HepG2 (cell line): ENCODE measurements around the gene PCSK6. TPM values are rescaled to one million over a fixed set of nuclear protein-coding genes. Genes with fewer than 3 reads are reported as not detected.

Source experiments
- ATF2 ChIP-seq: sonication (generic); formaldehyde crosslinking; IDR thresholded peaks from 2 replicates; pipeline ENCODE4 v1.4.0; 2020; ENCODE audit warnings: missing genetic modification reagents
- ATF4 ChIP-seq, 2 experiments: fragments of 450-650 bp in 1 of 2; sonication (generic) in 1 of 2; formaldehyde crosslinking; IDR thresholded peaks; 2 replicates each; pipeline versions ENCODE4 v1.5.0 to v1.8.0; 2020 to 2022; ENCODE audit warnings: mild to moderate bottlenecking in 1 of 2, missing genetic modification reagents in 1 of 2
- ATRX ChIP-seq: sonication (generic); formaldehyde crosslinking; IDR thresholded peaks from 2 replicates; pipeline ENCODE4 v1.4.0; 2020; ENCODE audit warnings: missing genetic modification reagents, borderline replicate concordance
- CEBPB ChIP-seq: IDR thresholded peaks from 2 replicates; pipeline ENCODE4 v1.6.1; 2011; ENCODE audit warnings: low read depth, low read length, improper control_type of control experiment, borderline replicate concordance
- CREBL2 ChIP-seq: sonication (generic); formaldehyde crosslinking; IDR thresholded peaks from 2 replicates; pipeline ENCODE4 v1.8.1; 2023; ENCODE audit warnings: missing genetic modification reagents, mild to moderate bottlenecking, borderline replicate concordance
- ETV5 ChIP-seq: IDR thresholded peaks from 2 replicates; pipeline ENCODE4 v1.6.1; 2018; ENCODE audit warnings: missing biosample characterization, missing genetic modification reagents, inconsistent platforms, borderline replicate concordance
- HMGA1 ChIP-seq: sonication (generic); formaldehyde crosslinking; conservative IDR thresholded peaks from 2 replicates; pipeline ENCODE4 v1.4.0; 2020; ENCODE audit warnings: missing genetic modification reagents
- JARID2 ChIP-seq: sonication (generic); formaldehyde crosslinking; IDR thresholded peaks from 2 replicates; pipeline ENCODE4 v1.8.1; 2023; ENCODE audit warnings: missing genetic modification reagents, inconsistent platforms; ENCODE audit not compliant: insufficient replicate concordance
- KLF15 ChIP-seq: sonication (generic); formaldehyde crosslinking; IDR thresholded peaks from 2 replicates; pipeline ENCODE4 v1.8.1; 2023; ENCODE audit warnings: borderline replicate concordance, mild to moderate bottlenecking, inconsistent platforms, missing genetic modification reagents, mixed read lengths
- KMT2A ChIP-seq: sonication (generic); formaldehyde crosslinking; IDR thresholded peaks from 2 replicates; pipeline ENCODE4 v1.4.0; 2020; ENCODE audit warnings: missing genetic modification reagents
- MAFF ChIP-seq: IDR thresholded peaks from 2 replicates; pipeline ENCODE4 v1.6.1; 2011; ENCODE audit warnings: low read depth, low read length, improper control_type of control experiment
- NCOA2 ChIP-seq: sonication (generic); formaldehyde crosslinking; IDR thresholded peaks from 2 replicates; pipeline ENCODE4 v1.8.0; 2022; ENCODE audit warnings: inconsistent platforms
- PCBP2 ChIP-seq: fragments of 200-400 bp; formaldehyde crosslinking; optimal IDR thresholded peaks from 2 replicates; pipeline ENCODE3; 2018; ENCODE audit warnings: low read length, low read depth; ENCODE audit not compliant: poor library complexity, severe bottlenecking
- RBM39 ChIP-seq: fragments of 200-400 bp; formaldehyde crosslinking; IDR thresholded peaks from one replicate; pipeline ENCODE4 v1.6.1; 2018; ENCODE audit warnings: antibody characterized with exemption, mild to moderate bottlenecking, low read depth, low read length; ENCODE audit not compliant: poor library complexity, severe bottlenecking
- REL ChIP-seq: sonication (generic); formaldehyde crosslinking; conservative IDR thresholded peaks from 2 replicates; pipeline ENCODE4 v1.8.0; 2022; ENCODE audit warnings: mild to moderate bottlenecking, missing genetic modification reagents, moderate library complexity
- SAP130 ChIP-seq: IDR thresholded peaks from 2 replicates; pipeline ENCODE4 v1.6.1; 2016; ENCODE audit warnings: low read depth
- SNAI1 ChIP-seq: sonication (generic); formaldehyde crosslinking; IDR thresholded peaks from 2 replicates; pipeline ENCODE4 v1.5.0; 2020; ENCODE audit warnings: mild to moderate bottlenecking, missing genetic modification reagents, borderline replicate concordance
- SRY ChIP-seq: sonication (generic); formaldehyde crosslinking; IDR thresholded peaks from 2 replicates; pipeline ENCODE4 v1.8.0; 2022; ENCODE audit warnings: mild to moderate bottlenecking, missing genetic modification reagents
- TRAFD1 ChIP-seq: sonication (generic); formaldehyde crosslinking; IDR thresholded peaks from 2 replicates; pipeline ENCODE4 v1.5.1; 2020; ENCODE audit warnings: missing genetic modification reagents, mild to moderate bottlenecking, borderline replicate concordance
- ZBTB34 ChIP-seq: sonication (generic); formaldehyde crosslinking; IDR thresholded peaks from 2 replicates; pipeline ENCODE4 v1.8.0; 2022; ENCODE audit warnings: mild to moderate bottlenecking, missing genetic modification reagents
- ZBTB38 ChIP-seq: sonication (generic); formaldehyde crosslinking; IDR thresholded peaks from 2 replicates; pipeline ENCODE4 v1.5.1; 2020; ENCODE audit warnings: mild to moderate bottlenecking, missing genetic modification reagents
- ZNF124 ChIP-seq: sonication (generic); formaldehyde crosslinking; IDR thresholded peaks from 2 replicates; pipeline ENCODE4 v1.4.0; 2020; ENCODE audit warnings: missing genetic modification reagents
- ZNF317 ChIP-seq: sonication (generic); formaldehyde crosslinking; IDR thresholded peaks from 2 replicates; pipeline ENCODE4 v1.5.0; 2020; ENCODE audit warnings: mild to moderate bottlenecking, missing genetic modification reagents
- ZNF7 ChIP-seq: IDR thresholded peaks from 2 replicates; pipeline ENCODE4 v1.6.1; 2016; ENCODE audit warnings: missing biosample characterization, missing genetic modification reagents
- polyA plus RNA-seq, 8 experiments: library from polyadenylated mRNA; depleted of rRNA in 3 of 8; stranded (reverse) in 7 of 8; unstranded in 1 of 8; fragments of >200 nt; fragmentation: Illumina TruSeq in 4 of 8; extraction: Trizol in 4 of 8; gene quantifications; 2 replicates each; pipeline versions ENCODE4 v1.2.1 to v1.2.3, GENCODE V29; 2011 to 2016; ENCODE audit warnings: low read depth in 4 of 8, missing spikeins in 1 of 8, mixed read lengths in 1 of 8; ENCODE audit not compliant: insufficient read depth in 1 of 8
- total RNA-seq, 5 experiments: library from RNA; depleted of rRNA; stranded (reverse); fragments of >200 nt; fragmentation: Illumina TruSeq; extraction: Trizol; gene quantifications; 2 replicates each; pipeline ENCODE4 v1.2.3, GENCODE V29; 2016; ENCODE audit warnings: low read depth in 1 of 5

Gene PCSK6
- total and polyA plus RNA-seq, 2 of the 13 experiments (the other 11 are each of a cell fraction or from before 2014, with no cell fraction given): 56.5 to 155 TPM

- no peak for TF ChIP-seq ATF2 (CRISPR knock-in tag)
- no peak for TF ChIP-seq ZBTB34 (CRISPR knock-in tag)
- no peak for TF ChIP-seq JARID2 (CRISPR knock-in tag)
- no peak for TF ChIP-seq TRAFD1 (CRISPR knock-in tag)
- TF ChIP-seq ATF4 (CRISPR knock-in tag; IDR thresholded peaks at IDR 0.05): peak in 1 of 2 experiments; percentile 94; a peak in 2 of 4 replicates
- no peak for TF ChIP-seq PCBP2
- peak; percentile 50; the same call in 1 of the 2 replicates for TF ChIP-seq ETV5 (CRISPR knock-in tag)
- TF ChIP-seq CREBL2 (CRISPR knock-in tag): no peak
- TF ChIP-seq SRY (CRISPR knock-in tag): no peak
- TF ChIP-seq CEBPB: peak; percentile 91
- no peak for TF ChIP-seq REL (CRISPR knock-in tag)
- TF ChIP-seq ATRX: no peak
- TF ChIP-seq KLF15: no peak
- TF ChIP-seq SAP130 (CRISPR knock-in tag): peak; percentile 52; the same call in 1 of the 2 replicates
- TF ChIP-seq NCOA2 (CRISPR knock-in tag): no peak
- 0 out of 2 replicates have a peak, but pooled peaks have one; percentile 6 for TF ChIP-seq MAFF
- TF ChIP-seq ZBTB38 (CRISPR knock-in tag): no peak
- no peak for TF ChIP-seq SNAI1 (CRISPR knock-in tag)
- no peak for TF ChIP-seq KMT2A
- 0 out of 2 replicates have a peak, but pooled peaks have one; percentile 15 for TF ChIP-seq ZNF124 (CRISPR knock-in tag)
- no peak for TF ChIP-seq RBM39
- TF ChIP-seq HMGA1 (CRISPR knock-in tag): no peak
- no peak for TF ChIP-seq ZNF317 (CRISPR knock-in tag)
- no peak for TF ChIP-seq ZNF7 (CRISPR knock-in tag)
Observed at GRCh38 chr15:101324524-101325177, 164.9 kb downstream of the PCSK6 start (continued).
